CD4-positive, alpha-beta T cell treated with Interleukin-6 at 100 ng/mL for 8 hours (primary cell): Measurements from ENCODE around the gene TSPAN6.

Experiments
- DNase-seq: peaks from one replicate; pipeline ENCODE4 v3.0.0-alpha.2; 2020; ENCODE audit warnings: mixed read lengths, low spot score

TSPAN6 gene

GRCh38 chrX:100636321-100636991, at the start of gene TSPAN6:
TSPAN6 (minus strand) TSS chrX:100636806; CDS start chrX:100636694, 112 bp downstream.
- peak; percentile 71 for DNase-seq

DNA sequence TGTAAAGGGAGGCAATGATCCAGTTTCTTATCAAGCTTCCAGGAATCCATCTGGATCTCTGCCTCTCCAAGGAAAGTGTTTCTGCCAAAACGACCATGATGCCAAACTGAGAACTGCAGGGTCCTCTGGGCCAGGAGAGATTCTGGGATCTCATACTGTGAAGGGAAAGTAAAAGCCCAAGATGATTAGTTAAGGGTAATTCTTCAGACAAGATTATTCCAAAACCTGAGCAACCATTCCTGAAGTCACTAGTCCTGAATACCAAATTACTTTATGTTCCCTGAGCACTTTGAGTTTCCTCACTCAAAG, 49.3 kb upstream of the TSPAN6 start:
- no peak for DNase-seq

- peak; percentile 56 for DNase-seq
Observed at GRCh38 chrX:100685284-100685996, 48.8 kb upstream of the TSPAN6 start.

DNA sequence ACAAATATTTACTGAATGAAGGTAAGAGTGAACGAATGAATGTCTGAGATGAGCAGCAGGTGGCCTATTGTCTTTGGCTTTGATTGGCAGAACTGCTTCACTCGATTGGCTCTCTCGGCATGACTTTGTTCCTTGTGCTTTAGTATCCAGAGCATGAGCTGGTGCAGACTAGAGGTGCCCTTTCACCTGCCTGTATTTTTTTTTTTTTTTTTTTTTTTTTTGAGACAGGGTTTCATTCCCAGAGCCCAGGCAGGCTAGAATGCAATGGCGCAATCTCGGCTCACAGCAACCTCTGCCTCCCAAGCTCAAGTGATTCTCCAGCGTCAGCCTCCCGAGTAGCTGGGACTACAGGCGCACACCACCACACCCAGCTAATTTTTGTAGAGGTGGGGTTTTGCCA, 46.3 kb upstream of the TSPAN6 start:
- DNase-seq = no peak

DNA sequence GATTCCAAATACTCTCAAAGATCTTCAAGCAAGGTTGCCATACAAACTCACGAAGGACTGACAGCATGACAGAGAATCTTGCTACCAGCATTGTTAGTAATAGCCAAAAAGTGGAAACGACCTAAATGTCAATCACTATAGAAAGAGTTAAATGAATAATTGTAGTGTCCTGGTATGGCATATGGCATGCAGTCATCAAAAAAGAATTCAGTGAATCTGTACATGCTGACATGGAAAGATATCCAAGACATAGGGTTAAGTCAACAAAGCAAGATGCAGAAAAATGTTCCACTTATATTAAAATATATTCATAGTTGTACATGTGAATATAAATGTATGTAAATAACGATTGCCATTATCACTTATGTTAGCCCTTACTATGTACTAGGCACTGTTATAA, 45.0 kb upstream of the TSPAN6 start:
- DNase-seq = no peak

- DNase-seq = no peak
Observed at GRCh38 chrX:100680756-100681155, 44.1 kb upstream of the TSPAN6 start.

DNA sequence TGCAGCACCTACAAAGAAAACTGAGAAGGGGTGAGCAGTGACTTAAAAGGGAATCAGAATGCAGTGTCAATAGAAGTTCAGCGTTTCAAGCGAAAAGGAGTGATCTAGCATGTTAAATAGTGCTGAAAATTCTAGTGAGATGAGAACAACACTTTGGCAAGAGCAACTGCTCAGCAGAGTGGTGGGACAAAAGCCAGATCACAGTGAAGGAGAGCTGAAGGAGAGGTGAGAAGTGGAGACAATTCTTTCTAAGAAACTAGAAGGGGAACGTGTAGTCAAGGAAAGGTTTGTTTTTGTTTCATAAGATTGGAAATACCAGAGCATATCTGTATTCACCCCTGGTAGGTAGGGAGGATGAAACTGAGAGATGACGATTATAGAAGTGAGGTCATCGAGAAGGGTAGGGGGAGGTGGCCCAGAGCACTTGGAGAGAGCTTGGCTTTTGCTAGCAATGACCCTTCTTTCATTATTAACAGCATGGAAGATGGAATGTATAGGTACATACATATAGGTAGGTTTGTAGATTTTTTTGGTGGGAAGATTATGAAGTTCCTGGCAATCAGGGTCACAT, 41.1 kb upstream of the TSPAN6 start:
- no peak for DNase-seq

DNA sequence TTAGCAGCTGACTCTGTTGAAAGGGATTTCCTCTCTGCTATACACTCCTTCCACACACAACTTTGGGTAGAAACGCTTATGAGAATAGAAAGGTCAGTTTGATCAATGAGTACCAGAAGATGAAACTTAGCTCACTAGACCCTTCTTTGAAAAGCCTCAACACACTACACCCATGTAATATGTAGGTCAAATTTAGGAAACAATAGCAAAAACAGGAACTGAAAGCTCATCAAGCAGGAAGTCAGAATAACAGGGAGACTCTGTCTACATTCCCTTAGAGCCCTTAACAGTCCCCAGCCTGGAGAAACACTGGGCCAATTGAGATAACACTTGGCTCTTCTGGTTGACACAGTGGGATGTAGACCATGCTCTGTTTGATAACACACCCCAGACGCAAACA, 38.1 kb upstream of the TSPAN6 start:
- DNase-seq = no peak

- no peak for DNase-seq
Observed at GRCh38 chrX:100673397-100673953, 36.9 kb upstream of the TSPAN6 start.

- DNase-seq = no peak
Observed at GRCh38 chrX:100672966-100673365, 36.4 kb upstream of the TSPAN6 start.

DNA sequence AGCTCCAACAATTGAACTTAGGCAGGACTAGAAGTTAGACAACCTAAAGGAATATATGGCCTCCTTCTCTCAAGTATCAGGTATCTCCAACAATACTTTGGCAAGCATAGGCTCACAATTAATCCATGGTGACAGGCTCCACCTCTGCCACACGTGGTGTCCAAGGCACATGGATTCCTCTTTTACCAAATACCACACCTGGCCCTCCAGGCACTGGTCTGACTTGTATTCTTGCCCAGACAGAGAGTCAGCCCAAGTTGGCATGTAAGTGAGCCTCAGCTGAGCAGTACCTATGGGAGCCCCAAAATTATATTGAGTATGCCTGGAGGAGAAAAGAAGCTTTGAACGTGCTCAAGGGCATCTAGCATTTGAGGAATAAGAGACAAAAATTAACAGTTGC, 27.0 kb upstream of the TSPAN6 start:
- no peak for DNase-seq

- DNase-seq = no peak
Observed at GRCh38 chrX:100662796-100663195, 26.2 kb upstream of the TSPAN6 start.

- DNase-seq = no peak
Observed at GRCh38 chrX:100662170-100662569, 25.6 kb upstream of the TSPAN6 start.

- no peak for DNase-seq
Observed at GRCh38 chrX:100659431-100660137, 23.0 kb upstream of the TSPAN6 start.

DNA sequence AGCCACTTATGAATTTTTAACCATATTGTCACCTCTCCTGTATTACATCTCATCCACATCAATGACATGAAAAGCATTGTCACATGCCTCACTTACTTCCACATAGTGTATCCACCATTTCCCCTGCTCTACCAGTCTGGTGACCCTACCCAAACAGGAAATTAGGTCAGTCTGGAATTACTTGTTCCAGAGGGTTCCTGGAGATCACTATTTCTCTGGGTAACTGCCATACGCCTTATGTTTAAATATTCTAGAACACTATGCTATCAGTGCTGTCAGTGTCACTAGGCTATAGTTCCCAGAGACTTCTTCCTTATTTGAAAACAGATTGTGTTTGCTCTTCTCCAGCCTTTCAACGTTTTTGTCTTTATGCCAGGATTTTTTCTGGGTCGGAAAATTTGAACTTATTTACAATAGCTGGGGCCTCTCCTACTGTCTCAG, 22.4 kb upstream of the TSPAN6 start:
- no peak for DNase-seq

DNA sequence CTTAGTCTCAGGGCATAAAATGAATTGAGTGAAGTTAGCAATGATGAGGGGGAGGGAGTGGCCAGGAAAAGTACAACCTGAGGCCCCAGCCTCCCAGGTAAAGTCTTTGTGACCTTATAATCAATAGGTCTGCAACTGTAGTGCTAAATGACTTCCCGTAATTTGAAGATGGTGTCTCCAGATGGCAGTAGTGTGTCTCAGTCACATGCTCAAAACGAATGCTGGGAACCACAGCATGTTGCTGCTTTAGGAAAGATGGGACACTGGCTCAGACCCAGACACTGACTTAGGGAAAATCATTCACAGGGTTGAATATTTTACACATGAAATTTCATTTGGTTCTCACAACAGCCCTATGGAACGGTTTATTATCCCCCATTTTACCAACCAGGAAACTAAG, 17.7 kb upstream of the TSPAN6 start:
- no peak for DNase-seq

- no peak for DNase-seq
Observed at GRCh38 chrX:100652266-100652665, 15.7 kb upstream of the TSPAN6 start.

- DNase-seq = no peak
Observed at GRCh38 chrX:100650841-100651240, 14.2 kb upstream of the TSPAN6 start.

- no peak for DNase-seq
Observed at GRCh38 chrX:100649550-100650356, 13.1 kb upstream of the TSPAN6 start.

- DNase-seq = no peak
Observed at GRCh38 chrX:100648458-100649417, 12.1 kb upstream of the TSPAN6 start.

DNA sequence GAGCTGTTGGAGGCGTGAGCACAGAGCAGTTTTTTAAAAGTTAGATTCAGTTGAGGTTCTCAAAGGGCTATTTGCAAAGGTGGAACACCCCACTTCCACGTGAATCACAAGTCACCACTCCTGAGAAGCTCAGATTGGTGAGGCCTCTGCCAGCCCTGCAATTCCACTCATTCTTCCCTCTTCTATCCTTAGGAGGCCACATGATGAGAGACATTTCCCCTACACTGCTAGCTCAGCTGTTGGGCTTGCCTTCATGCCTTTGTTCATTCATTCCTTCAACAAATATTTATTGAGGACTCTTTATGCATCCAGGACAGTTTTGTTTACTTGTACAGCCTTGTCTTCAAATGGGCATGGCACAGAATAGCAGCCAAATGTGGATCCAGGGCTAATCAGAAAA, 11.1 kb upstream of the TSPAN6 start:
- no peak for DNase-seq
